Activated CD4-positive, alpha-beta T cell treated with anti-CD3 and anti-CD28 coated beads, Interleukin-2, amount 50 U/mL, for 24 hours (primary cell): ENCODE data around the gene EMP3.
"Not testable (repeated sequence)": the region's sequence is repeated elsewhere in the genome, so short reads cannot be mapped to it uniquely, and the experiment has no call there.

ENCODE experiments used
- DNase-seq, 2 donors: peaks; one replicate each; pipeline ENCODE4 v3.0.0-alpha.2; 2020; ENCODE audit warnings: low read depth in 1 of 2, low spot score in 1 of 2

EMP3 gene

DNA sequence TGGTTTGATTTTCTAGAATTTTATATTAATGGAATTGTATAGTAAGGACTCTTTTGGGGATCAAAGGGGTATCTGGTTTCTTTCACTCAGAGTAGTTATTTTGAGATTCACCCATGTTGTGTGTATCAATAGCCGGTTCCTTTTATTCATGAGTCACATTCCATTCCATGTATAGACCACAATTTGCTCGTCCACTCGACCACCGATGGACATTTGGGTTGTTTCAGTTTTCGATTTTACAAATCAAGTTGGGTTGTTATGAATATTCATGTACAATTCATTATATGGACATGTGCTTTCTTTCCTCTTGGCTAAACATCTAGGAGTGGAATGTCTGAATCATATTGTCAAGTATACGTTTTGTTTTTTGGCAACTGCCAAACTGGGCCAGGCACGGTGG, 9.6 kb upstream of the EMP3 start:
- no peak for DNase-seq

DNA sequence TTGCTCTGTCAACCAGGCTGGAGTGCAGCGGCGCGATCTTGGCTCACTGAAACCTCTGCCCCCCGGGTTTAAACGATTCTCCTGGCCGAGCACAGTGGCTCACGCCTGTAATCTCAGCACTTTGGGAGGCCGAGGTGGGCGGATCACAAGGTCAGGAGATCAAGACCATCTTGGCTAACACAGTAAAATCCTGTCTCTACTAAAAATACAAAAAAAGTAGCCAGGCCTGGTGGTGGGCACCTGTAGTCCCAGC, 7.7 kb upstream of the EMP3 start:
- not testable (repeated sequence) for DNase-seq

DNA sequence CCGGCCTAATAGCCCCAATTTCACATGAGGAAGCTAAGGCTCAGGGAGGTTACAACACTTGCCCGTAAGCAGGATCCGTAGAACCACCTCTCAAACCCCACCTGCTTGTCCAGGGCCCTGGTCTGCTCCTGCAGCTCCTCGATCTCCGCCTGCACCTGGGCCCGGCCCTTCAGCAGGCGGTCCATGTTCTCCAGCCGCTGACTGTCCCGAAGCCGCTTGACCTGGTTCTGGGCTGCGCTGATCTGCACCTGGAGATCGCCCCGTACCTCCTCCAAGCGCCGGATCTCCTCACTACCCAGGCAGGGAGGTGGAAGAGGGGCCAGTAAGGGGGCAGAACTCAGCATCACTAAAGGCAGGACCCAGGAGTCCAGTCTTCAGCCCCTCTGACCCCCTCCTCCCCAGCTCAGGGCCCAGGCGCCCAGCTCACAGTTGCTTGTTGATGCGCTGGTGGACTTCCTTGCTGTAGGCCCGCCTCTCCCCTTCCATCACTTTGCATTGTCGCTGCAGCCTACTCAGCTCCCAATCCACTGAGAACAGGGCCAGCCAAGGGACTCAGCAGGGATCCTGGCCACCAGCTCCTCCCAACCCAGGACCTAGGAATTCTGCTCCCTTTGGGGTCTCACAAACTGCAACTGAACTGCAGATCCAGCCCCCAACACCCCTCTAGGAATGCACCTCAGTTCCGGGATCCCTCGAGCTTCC, 6.9 kb upstream of the EMP3 start:
- DNase-seq: no peak

DNA sequence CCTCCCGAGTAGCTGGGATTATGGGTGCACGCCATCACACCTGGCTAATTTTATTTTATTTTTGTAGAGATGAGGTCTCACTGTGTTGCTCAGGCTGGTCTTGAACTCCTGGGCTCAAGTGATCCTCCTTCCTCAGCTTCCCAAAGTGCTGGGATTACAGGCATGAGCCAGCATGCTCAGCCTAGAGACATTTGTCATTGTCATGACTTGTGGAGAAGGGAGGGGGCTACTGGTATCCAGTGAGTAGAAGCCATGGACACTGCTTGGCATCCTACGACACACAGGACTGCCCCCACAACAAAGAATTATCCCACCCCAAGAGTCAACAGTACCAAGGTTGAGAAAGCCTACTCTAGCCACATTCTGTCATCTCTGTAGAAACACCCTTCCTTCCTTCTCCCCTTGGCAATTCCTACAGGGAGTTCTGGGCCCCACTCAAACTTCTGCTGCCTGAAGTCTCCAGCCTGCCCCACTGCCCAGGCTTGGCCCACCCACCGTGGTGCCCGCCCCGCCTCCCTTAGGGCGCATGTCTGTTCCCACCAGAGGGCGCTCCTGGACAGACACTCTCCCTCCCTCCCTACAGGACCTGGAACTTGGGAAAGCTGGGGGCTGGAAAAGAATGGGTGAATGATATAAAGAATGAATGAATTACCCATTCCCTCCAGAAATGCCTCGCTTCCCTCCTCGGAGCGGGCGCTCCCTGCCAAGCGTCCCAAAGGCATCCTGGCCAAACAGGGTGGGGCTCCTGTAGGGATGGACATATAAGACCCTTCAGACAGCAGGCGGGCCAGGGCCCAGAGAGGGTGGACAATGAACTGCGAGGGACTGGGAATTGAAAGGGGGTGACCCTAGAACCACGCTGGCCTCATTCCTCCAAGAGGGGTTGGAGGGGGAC, 5.5 kb upstream of the EMP3 start:
- DNase-seq: peak; percentile 57 to 71

DNA sequence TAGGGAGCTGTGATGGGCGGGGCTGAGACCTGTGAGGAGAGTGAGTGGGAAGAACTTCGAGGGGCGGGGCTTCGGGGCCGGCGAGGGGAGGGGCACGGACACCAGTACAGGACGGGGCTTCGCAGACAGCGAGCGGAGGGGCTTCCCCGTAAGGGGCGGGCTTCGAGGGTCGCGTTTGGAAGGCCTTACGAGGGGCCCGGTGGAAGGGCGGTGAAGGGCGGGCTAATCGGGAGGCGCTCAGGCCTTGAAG, 4.1 kb upstream of the EMP3 start:
- DNase-seq: peak; percentile 82 to 92

DNA sequence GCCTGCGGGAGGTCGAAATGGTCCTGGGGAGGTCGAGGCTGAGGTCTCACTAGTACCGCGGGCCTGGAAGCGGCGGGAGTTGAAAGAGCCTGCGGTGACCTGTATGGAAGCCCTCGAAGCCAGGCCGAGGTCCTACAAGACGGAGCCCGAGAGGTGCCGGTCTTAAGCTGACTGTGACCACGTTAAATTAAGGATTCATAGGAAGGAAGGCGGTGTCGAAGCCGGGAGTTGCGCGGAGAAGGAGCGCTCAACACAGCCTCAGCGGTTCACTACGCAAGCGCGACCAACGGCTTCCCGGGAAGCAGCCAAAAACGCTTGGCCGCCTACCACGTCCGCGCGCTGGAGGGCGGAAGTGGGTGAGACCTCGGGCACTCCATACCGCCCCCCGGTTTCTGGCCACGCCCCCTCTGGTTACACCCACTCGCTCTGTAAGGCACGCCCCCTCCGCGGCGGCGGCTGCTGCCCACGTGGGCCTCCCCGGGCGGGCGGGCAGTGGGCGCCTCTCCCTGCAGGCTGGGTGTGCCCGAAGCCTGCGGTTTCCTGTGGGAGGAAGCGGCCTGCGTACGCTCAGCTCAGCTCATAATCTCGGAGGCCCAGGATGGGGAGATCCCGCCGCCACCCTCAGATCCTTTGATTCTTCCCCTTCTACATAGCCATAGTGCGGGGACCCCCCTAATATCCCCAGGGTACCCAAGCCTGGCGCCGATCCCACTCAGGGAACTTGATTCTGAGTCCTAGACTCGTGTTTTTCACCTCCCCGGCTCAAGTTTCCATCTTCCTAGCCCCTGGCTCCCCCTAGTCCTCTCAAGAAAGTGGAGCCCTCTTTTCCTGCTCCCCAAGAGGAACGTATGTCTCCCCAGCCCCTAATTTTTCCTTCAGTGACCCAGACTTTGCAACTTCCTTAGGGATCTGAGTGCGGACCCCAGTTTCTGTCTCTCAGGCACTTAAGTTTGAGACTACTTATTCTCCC, 3.4 kb upstream of the EMP3 start:
- peak; percentile 93 to 94 for DNase-seq

DNA sequence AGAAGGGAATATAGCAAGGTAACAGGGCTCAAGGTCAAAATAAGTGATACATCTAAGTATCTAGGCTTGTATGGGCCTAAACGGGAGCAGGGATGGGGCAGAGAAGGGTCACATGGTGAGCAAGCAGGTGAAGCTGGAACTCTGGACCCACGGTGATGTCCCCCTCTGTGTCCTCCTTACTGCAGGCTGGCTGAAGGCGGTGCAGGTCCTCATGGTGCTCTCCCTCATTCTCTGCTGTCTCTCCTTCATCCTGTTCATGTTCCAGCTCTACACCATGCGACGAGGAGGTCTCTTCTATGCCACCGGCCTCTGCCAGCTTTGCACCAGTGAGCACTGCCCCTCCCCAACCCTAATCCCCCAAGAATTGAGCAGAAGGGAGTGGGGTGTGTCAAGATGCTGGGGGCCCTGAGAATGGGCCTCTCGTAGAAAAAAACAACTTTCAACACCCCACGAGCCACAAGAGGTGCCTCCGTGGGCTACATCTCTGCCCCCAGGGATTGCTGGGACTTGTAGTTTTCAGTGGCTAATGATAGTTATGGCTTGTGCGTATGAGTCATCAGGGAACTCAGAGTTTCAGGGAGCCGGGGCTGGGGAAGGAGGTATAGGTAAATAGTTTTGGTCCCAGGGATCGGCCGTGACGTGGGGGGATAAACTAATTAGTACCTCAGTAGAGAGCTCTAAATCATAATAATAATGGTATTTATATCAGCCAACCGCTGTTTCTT, 4.0 kb downstream of the EMP3 start:
- peak; percentile 11 to 37 for DNase-seq

DNA sequence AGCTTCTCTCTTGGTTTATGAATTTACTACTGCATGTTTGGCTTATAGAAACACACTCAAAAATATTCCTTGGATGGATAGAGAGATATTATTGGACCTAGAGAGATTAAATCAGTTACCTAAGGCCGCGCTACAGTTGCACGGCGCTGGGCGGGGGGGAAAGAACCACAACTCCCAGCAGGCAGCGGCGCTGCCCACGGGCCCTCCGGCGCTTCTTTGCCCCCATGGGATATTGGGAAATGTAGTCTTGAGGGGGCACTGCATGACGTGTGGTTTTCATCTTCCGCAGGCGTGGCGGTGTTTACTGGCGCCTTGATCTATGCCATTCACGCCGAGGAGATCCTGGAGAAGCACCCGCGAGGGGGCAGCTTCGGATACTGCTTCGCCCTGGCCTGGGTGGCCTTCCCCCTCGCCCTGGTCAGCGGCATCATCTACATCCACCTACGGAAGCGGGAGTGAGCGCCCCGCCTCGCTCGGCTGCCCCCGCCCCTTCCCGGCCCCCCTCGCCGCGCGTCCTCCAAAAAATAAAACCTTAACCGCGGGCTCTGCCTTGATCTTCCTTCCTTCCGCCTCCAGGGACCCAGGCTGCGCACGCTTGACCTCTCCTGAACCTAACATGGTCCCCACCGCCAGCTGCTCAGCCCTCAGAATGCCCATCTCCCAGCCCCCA, 4.8 kb downstream of the EMP3 start:
- peak; percentile 58 to 76 for DNase-seq

DNA sequence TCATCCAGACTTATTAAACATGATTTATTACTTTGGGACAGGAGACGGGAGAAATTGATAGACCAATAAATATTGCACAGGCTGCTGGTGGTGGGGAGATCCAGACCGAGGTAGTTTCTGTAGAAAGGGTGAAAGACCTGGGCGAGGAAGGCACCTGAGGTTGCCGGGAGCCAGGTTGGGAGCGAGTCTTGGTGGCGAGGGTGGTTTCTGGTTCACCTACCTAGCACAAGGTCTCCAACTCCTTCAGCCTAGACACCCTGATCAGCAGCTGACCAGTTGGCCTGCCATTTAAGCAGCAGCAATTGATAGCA, 7.0 kb downstream of the EMP3 start:
- no peak for DNase-seq

DNA sequence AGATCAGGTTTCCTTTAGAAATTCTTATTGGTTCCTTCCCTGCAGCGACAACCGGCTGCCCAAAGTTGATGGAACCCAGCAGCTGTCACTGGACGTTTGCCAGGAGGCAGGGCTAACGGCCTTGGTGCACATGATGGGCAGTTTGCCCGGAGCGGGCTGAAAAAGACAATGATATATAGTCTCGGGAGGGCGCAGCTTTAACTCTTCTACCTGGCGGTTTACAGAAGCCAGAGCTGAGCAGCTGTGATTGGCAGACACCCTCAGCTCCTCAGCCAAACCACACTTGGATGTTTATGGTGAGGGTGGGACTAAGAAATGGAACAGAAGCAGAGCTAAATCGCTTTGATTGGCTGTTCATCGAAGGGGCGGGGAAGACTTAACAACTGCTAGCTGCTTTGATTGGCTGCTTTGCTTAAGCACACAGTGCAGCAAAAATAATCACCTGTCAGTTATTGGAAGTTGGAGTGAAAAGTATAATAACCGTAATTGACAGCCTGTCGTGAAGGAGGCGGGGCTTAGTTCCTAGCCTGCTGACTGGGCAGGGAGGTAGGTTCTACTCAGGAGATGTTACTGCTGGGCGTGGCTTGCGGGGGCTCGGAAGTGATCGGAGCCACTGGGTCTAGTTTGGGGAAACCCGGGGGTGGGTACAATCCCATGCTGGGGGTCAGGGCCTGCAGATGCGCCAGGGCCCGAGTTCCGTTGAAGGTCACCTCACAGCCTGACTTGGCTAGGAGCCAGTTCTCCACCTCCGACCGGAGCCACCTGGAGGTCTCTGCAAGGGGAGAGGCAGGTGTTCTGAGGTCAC, 7.5 kb downstream of the EMP3 start:
- peak; percentile 68 to 91 for DNase-seq

DNA sequence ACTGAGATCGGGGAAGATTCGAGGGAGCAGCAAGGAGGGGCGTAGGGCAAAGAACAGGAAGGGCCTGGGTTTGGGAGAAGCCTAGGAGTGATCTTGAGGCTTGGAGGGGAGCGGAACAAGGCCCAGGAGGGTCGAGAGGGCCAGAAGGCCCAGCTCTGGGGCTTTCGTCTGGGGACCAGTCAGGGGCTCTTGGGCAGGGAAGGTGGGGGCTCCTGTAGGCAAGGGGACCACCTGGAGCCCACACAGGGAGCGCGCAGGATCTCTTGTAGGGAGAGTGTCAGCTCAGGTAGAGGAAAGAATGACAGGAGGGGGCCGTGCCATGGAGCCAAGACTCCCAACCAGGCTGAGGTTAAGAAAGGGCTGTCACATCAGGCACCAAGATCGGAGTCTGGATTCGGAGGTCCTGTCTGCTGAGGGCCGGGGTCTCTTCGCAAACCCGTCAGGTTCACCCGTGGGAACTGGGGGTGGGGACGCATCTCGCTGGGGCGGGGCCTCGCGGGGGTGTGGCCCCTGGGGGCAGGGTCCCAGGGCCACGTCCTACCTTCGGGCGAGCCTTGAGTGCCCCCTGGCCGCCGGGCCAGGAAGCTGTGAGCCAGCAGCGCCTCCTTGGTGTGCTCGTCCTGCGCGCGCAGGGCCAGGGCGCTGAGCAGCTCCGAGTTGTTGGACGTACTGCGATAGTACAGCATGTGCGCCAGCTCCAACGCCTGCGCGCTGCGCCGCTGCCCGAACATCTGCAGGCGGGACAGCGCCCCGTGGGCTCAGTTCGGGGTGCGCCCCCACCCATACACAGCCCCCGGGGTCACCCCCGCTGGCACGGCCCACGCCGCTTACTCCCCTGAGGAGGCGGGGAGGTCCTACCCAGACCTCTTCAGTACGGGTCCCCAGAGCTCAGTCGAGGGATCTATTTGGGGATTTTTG, 8.4 kb downstream of the EMP3 start:
- DNase-seq: peak; percentile 82 to 89

DNA sequence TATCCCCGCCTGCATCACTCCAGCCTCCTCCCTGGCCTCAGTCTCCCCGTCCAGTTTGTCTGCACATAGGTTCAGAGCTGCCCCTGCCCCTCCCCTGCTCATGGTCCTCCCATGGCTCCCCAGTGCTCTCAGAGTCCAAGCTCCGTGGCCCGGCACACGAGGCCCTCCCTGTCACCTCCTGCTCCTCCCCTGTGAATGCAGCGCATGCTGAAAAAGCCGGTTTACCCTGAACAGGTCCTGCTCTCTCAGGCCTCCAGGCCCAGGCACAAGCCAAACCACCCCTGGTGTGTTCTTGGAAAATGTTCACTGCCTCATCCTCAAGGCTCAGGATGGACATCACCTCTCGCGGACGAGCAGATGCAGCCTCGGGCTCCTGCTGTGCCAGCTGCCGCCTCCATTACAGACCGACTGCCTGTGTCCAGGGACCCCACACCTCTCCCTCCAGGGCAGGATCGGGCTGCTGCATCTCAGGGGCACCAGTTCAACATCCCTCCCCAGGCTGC, 13.0 kb downstream of the EMP3 start:
- DNase-seq: no peak

DNA sequence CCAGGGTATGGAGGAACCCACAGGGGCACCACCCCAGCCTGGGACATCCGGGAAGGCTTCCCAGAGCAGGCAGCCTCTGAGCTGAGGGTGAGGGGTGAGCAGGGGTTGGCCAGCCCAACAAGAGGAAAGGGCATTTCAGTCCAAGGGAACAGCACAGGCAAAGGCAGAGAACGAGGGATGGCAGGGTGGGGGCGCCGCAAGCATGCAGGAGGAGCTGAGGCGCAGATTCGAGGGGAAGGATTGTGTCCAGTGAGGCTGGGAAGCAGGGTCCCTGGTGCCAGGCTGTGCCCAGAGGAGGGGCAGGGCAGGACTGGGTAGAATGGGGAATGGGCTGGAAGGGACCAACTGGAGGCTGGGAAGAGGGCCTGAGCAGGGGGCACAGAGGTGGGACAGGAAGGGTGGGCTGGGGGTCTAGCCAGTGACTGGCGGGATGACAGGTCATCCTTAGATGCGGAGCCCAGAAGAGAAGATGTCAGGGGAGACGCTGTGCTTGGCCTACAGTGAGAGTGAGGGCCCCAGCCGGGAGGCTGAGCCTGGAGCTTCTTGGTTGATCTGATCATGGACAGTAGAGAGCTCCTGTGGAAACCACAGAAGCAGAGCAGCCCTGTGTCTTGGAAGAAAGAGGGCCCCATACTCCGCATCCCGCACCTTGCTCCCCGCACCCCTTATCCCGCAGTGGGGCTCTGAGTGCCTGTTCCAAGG, 13.6 kb downstream of the EMP3 start:
- no peak for DNase-seq

DNA sequence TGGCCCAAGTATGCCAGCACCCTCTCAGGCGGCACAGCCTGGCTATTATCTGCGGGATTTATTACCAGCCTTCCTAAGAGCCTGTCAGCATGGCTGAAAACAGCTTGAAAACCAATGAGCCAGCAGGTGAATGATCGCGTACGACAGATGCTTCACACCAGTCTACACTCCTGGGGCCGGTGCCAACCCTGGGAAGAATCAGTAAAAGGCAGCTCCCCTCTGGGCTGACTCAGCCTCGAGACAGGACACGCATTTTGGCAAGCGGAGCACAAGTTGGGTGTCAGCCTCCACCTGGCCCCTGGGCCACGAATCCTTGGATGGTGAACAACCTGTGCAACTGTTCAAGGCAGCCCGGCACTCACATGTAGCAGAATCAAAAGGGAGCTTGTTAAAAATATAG, 15.6 kb downstream of the EMP3 start:
- no peak for DNase-seq

DNA sequence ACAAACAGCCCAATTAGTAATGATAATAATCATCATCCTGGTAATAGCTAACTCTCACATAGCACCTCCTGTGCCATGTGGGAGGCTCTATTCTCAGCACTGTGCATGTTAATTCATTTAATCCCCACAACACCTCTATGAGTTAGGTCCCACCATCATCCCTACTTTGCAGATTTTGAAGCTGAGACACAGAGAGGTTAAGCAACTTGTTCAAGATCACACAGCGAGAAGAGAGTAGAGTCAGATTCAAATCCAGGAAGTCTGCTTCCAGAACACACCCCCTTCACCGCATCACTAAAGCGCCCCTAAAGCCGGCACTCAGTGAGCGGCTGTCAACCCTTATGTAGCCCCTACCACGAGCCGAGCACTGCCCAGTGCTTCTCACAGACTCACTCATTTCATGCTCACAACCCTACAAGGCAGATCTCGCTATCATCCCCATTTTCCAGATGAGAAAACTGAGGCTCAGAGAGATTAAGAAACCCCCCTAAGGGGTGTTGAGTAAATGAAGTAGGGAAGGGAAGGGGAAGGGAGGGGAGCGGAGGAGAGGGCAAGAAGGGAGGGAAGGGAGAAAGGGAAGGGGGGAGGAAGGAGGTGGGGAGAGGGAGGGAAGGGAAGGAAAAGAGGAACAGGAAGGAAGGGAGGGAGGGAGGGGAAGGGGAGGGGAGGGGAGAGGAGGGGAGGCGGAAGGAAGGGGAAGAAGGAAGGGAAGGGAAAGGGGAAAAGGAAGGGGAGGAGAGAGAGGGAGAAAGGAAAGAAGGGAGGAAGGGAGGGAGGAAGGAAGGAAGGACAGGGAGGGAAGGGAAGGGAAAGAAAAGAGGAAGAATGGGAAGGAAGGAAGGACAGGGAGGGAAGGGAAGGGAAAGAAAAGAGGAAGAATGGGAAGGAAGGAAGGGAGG, 16.4 kb downstream of the EMP3 start:
- no peak for DNase-seq

DNA sequence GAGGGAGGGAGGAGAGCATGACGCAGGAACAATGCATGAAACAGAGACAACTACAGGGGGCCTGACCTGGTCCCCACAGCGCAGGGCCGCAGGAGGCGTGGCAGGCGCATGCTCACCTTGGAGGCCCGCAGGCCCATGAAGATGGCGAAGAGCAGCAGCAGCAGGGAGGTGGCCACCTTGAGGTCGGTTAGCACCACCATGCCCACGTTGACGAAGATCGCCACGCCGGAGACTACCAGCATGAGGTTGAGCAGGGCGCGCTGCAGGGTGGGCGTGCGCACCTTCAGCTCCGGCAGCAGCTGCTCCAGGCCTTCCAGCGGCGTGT, 17.0 kb downstream of the EMP3 start:
- DNase-seq: no peak

DNA sequence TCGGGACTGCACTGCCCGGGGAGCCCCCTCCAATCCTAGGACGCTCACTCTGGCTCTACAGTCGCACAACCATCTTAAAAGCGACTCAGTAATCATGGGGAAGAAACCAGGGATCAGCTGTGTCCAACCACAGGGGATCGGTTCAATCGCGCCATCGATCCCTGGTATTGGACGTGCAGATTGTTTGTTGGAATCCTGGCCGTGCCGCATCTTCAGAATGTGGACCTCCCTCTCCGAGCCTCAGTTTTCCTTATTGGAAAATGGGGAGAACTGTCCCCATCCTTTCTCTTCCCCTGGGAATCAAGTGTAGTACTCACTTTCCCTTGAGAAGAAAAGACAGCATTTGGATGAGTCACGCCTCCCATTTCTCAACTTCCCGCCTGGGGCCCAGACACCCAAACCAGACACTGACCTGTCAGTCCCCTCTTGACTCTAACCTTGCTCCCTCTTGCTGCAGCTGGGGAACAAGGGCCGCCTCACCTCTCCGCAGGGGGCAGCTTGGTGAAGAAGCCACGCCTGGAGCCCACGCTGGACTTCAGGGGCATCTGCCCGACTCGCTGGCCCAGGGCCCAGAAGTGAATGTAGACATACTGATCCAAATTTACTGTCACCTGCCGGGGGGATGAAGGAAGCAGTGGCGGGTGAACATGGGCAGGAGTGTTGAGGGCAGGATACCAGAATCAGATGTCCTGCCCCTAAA, 17.6 kb downstream of the EMP3 start:
- no peak for DNase-seq
